Smooth muscle cell (in vitro differentiated cells): ENCODE results near the gene BTG2. TPM values are rescaled to one million over a fixed set of nuclear protein-coding genes. Genes with fewer than 3 reads are reported as not detected.

Source experiments
- DNase-seq: peaks from one replicate; lab custom pipeline; 2025; ENCODE audit not compliant: unreplicated experiment; lab: John Stamatoyannopoulos, UW
- H2AFZ ChIP-seq: fragments of 200-600 bp; sonication (generic); 2 replicates; pipeline ENCODE4 v1.6.0; 2016; ENCODE audit warnings: antibody characterized with exemption, low read depth, mild to moderate bottlenecking
- H3F3A ChIP-seq: fragments of 200-600 bp; sonication (generic); 2 replicates; pipeline ENCODE4 v1.6.0; 2017; ENCODE audit warnings: antibody characterized with exemption, low read depth
- H3K27ac ChIP-seq: fragments of 200-600 bp; sonication (generic); 2 replicates; pipeline ENCODE4 v1.5.1; 2016; ENCODE audit warnings: low read depth, mild to moderate bottlenecking
- H3K27me3 ChIP-seq: fragments of 200-600 bp; sonication (generic); 2 replicates; pipeline ENCODE4 v1.6.1; 2016; ENCODE audit warnings: low read depth, mild to moderate bottlenecking
- H3K36me3 ChIP-seq: fragments of 200-600 bp; sonication (generic); 2 replicates; pipeline ENCODE4 v1.5.1; 2016; ENCODE audit warnings: low read depth
- H3K4me1 ChIP-seq: fragments of 200-600 bp; sonication (generic); 2 replicates; pipeline ENCODE4 v1.5.1; 2016; ENCODE audit warnings: low read depth
- H3K4me2 ChIP-seq: fragments of 200-600 bp; sonication (generic); 2 replicates; pipeline ENCODE4 v1.6.0; 2016; ENCODE audit warnings: mild to moderate bottlenecking
- H3K4me3 ChIP-seq: fragments of 200-600 bp; sonication (generic); 2 replicates; pipeline ENCODE4 v1.5.1; 2016; ENCODE audit warnings: mild to moderate bottlenecking
- H3K79me2 ChIP-seq: fragments of 200-600 bp; sonication (generic); 2 replicates; pipeline ENCODE4 v1.6.0; 2016; ENCODE audit warnings: low read depth, mild to moderate bottlenecking
- H3K9ac ChIP-seq: fragments of 200-600 bp; sonication (generic); 2 replicates; pipeline ENCODE4 v1.6.0; 2016; ENCODE audit warnings: low read depth
- H3K9me3 ChIP-seq: fragments of 200-600 bp; sonication (generic); replicated peaks from 2 replicates; pipeline ENCODE4 v1.5.1; 2016; ENCODE audit warnings: low read depth
- H4K20me1 ChIP-seq: fragments of 200-600 bp; sonication (generic); 2 replicates; pipeline ENCODE4 v1.6.0; 2016; ENCODE audit warnings: low read depth
- WGBS: methylation state at CpG from one replicate; pipeline ENCODE4 v1.1.7; 2016; ENCODE audit warnings: low lambda C conversion rate; 5-methylcytosine and 5-hydroxymethylcytosine counted together
- polyA plus RNA-seq: library from polyadenylated mRNA; unstranded; fragments of >200 nt; fragmentation: Nextera tagmentation; extraction: Ambion mirVana; gene quantifications from 2 replicates; pipeline ENCODE4 v1.2.1, GENCODE V29; 2016
- total RNA-seq: library from RNA; depleted of rRNA; stranded (reverse); fragments of >200 nt; gene quantifications from 2 replicates; pipeline ENCODE4 v1.2.3, GENCODE V29; 2014
- TF ChIP-seq, protein P1 (sequence below): fragments of 200-600 bp; sonication (generic); IDR thresholded peaks from 2 replicates; pipeline ENCODE4 v1.5.1; 2017; ENCODE audit warnings: borderline replicate concordance, mild to moderate bottlenecking, antibody characterized with exemption; ENCODE audit not compliant: insufficient read depth, poor library complexity, severe bottlenecking

BTG2 gene
- total and polyA plus RNA-seq, 2 experiments from 2014 or later = 80.0 to 93.8 TPM

DNA sequence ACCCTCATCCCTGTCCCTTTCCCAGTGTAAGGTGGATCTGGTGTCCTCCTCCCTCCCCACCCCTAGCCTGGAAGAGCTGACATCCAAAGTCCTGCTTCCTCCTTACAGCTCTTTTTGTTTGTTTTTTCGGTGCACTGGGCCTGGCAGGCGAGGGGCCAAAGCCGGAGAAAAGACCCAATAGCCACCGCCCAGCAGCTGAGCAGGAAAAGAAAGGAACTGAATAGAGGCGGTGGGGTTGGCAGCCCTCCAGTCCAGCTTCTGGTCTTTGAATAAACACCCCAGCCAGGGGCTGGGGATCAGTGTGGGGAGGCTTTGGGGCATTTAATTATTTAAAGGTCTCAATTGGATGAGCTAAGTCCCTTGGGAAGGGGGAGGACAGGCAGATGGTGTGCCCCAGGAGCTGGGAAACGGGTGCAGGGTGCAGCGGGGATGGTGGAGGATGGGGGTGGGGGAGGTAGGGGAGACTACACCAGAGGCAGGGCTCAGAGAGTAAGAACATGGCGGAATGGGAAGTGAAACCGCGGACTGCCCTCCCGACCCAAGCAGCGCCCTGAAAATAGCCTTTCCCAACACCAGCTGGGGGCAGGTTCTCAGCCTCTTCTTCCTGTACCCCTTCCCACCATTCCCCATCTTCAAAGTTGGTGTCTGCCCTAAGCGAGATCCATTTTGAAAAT is 20.2 kb downstream of the BTG2 start:
- TF ChIP-seq, protein P1, sequence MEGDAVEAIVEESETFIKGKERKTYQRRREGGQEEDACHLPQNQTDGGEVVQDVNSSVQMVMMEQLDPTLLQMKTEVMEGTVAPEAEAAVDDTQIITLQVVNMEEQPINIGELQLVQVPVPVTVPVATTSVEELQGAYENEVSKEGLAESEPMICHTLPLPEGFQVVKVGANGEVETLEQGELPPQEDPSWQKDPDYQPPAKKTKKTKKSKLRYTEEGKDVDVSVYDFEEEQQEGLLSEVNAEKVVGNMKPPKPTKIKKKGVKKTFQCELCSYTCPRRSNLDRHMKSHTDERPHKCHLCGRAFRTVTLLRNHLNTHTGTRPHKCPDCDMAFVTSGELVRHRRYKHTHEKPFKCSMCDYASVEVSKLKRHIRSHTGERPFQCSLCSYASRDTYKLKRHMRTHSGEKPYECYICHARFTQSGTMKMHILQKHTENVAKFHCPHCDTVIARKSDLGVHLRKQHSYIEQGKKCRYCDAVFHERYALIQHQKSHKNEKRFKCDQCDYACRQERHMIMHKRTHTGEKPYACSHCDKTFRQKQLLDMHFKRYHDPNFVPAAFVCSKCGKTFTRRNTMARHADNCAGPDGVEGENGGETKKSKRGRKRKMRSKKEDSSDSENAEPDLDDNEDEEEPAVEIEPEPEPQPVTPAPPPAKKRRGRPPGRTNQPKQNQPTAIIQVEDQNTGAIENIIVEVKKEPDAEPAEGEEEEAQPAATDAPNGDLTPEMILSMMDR = no peak
- Histone ChIP-seq H3K79me2 (no peaks in the 10 kb centered on the region), H3K4me3 (no peak overlapping the region), H2AFZ (no peak overlapping the region), H3K4me2 (no peak overlapping the region), H4K20me1 (no peaks in the 10 kb centered on the region), H3K27me3 (no peaks in the 10 kb centered on the region), H3K36me3 (no peaks in the 10 kb centered on the region), H3K9ac (no peak overlapping the region), H3K4me1 (peaks cover 49% of the 10 kb centered on the region), H3K9me3 (no peaks in the 10 kb centered on the region), H3K27ac (no peak overlapping the region), H3F3A (no peaks in the 10 kb centered on the region)
- 84% methylated on average over 8 of the region's 13 CpGs for WGBS
- DNase-seq = no peak

DNA sequence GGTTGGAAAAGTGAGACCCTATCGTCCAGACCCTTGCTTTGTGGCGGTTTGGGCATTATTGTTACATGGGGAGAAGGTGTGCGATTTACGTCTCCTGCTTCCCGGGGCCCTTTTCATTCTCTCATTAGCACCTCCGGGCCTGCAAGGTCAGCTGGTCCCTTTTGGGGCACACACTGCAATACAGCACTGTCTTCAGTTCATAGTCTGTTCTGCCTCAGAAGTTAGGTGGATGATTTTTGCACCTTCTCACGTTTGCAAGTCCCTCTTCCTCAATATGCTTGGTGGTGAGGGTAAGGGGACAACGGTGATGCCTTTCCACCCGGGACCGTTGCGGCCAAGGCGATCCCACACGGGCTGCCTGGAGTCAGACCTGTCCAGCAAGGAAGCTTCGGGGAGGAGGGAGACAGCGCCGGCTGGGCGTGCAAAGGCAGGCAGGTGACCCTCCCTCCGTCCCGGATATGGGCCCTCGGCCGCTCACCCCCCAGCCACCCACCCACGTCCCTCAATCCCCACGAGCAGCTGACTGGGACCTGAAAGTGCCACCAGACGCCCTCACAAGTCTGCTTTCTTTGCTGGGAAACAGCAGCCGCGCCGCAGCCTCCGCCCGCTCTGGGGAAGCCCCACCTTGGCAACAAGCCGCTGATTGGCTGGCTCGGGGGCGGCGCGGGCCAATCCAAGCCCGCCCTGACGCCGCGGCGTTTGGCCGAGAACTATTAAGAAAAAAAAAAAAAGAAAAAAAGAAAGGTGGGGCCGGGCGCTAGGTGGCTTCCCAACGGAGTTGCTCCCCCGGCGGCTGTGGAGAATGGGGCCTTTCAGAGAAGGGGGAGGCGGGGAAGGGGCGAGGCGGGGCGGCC is 21.7 kb downstream of the BTG2 start:
- Histone ChIP-seq H3K79me2 (no peaks in the 10 kb centered on the region), H3K27ac (peak overlapping the region; percentile 56), H3K4me3 (peak overlapping the region; percentile 54), H3K36me3 (no peaks in the 10 kb centered on the region), H3K4me1 (peaks cover 40% of the 10 kb centered on the region), H2AFZ (peak overlapping the region; percentile 86), H3K9ac (peak overlapping the region; percentile 41), H3K27me3 (no peaks in the 10 kb centered on the region), H3F3A (no peaks in the 10 kb centered on the region), H3K9me3 (no peaks in the 10 kb centered on the region), H4K20me1 (no peaks in the 10 kb centered on the region), H3K4me2 (peak overlapping the region; percentile 91)
- DNase-seq = peak; percentile 66
- TF ChIP-seq, protein P1 = no peak
- 7% methylated on average over 45 of the region's 49 CpGs for WGBS

- 8% methylated on average over 25 of the region's 31 CpGs for WGBS
- peak overlapping the region; percentile 41 for H3K9ac ChIP-seq
- H4K20me1 ChIP-seq = no peaks in the 10 kb centered on the region
- no peaks in the 10 kb centered on the region for H3K36me3 ChIP-seq
- TF ChIP-seq, protein P1 = peak; percentile 14
- H3K27me3 ChIP-seq = no peaks in the 10 kb centered on the region
- DNase-seq = no peak
- peak overlapping the region; percentile 91 for H3K4me2 ChIP-seq
- peak overlapping the region; percentile 86 for H2AFZ ChIP-seq
- H3K4me3 ChIP-seq = peak overlapping the region; percentile 54
- peak overlapping the region; percentile 56 for H3K27ac ChIP-seq
- H3K9me3 ChIP-seq = no peaks in the 10 kb centered on the region
- H3F3A ChIP-seq = no peaks in the 10 kb centered on the region
- H3K4me1 ChIP-seq = peaks cover 34% of the 10 kb centered on the region
- no peaks in the 10 kb centered on the region for H3K79me2 ChIP-seq
These were observed 22.6 kb downstream of the BTG2 start for GRCh38 chr1:203327684-203328457.
